ENCODE data around the gene STXBP4. TPM values are rescaled to one million over a fixed set of nuclear protein-coding genes. Genes with fewer than 3 reads are reported as not detected.

Gene STXBP4
- total RNA-seq, 1 experiment from 2014 or later = 16.8 TPM

DNA sequence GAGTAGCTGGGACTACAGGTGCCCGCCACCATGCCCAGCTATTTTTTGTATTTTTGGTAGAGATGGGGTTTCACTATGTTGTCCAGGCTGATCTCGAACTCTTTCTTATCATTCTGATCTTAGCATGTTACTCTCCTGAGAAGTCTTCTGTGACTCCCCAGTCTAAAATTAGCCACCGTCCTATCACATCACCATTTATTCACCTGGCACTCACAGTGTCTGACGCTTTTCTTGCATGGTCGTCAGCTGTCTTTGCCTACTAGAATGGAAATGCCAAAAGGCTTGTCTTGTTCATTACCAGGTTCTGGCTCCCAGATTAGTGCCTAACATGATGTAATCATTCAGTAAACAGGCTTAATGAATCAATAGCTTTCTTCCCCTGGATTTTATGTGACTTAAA lies 44.2 kb upstream of the STXBP4 start:
- H3K4me3 Mint-ChIP-seq (ENCODE audit: unreplicated experiment) = no peak overlapping the region
- H3K4me3 ChIP-seq (ENCODE audit: low read depth, low read length) = no peak overlapping the region
- no peaks in the 10 kb centered on the region for H3K4me1 ChIP-seq
- DNase-seq = no peak
- intact Hi-C loops (cut with micrococcal nuclease; ENCODE audit: unreplicated experiment) = no loop called here
- no peak overlapping the region for H3K27ac Mint-ChIP-seq (ENCODE audit: unreplicated experiment)
- no TSS peak for BruUV-seq (replicated peaks)
- peaks cover 19% of the 10 kb centered on the region for H3K36me3 Mint-ChIP-seq (ENCODE audit: insufficient read depth, unreplicated experiment)
- ChIA-PET CTCF (no interaction called here), POLR2A (no interaction called here)
- H3K27me3 Mint-ChIP-seq (ENCODE audit: insufficient read depth, unreplicated experiment) = no peaks in the 10 kb centered on the region
- TF ChIP-seq, protein P1, sequence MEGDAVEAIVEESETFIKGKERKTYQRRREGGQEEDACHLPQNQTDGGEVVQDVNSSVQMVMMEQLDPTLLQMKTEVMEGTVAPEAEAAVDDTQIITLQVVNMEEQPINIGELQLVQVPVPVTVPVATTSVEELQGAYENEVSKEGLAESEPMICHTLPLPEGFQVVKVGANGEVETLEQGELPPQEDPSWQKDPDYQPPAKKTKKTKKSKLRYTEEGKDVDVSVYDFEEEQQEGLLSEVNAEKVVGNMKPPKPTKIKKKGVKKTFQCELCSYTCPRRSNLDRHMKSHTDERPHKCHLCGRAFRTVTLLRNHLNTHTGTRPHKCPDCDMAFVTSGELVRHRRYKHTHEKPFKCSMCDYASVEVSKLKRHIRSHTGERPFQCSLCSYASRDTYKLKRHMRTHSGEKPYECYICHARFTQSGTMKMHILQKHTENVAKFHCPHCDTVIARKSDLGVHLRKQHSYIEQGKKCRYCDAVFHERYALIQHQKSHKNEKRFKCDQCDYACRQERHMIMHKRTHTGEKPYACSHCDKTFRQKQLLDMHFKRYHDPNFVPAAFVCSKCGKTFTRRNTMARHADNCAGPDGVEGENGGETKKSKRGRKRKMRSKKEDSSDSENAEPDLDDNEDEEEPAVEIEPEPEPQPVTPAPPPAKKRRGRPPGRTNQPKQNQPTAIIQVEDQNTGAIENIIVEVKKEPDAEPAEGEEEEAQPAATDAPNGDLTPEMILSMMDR (IDR thresholded peaks at IDR 0.05; ENCODE audit: insufficient read depth in 1 of 2, low read depth in 1 of 2, low read length in 1 of 2, severe bottlenecking in 1 of 2, unreplicated experiment in 1 of 2) = no peak
- no peaks in the 10 kb centered on the region; the same call in 1 of the 2 replicates for H3K36me3 ChIP-seq (ENCODE audit: control insufficient read depth, insufficient read depth, low read length)
- H3K27me3 ChIP-seq (replicated peaks; ENCODE audit: control insufficient read depth, insufficient read depth, low read length) = no peaks in the 10 kb centered on the region
- H3K9me3 ChIP-seq = no peaks in the 10 kb centered on the region
- H3K9me3 Mint-ChIP-seq (ENCODE audit: unreplicated experiment) = no peaks in the 10 kb centered on the region
- H3K4me1 Mint-ChIP-seq (ENCODE audit: low read depth, unreplicated experiment) = no peaks in the 10 kb centered on the region

DNA sequence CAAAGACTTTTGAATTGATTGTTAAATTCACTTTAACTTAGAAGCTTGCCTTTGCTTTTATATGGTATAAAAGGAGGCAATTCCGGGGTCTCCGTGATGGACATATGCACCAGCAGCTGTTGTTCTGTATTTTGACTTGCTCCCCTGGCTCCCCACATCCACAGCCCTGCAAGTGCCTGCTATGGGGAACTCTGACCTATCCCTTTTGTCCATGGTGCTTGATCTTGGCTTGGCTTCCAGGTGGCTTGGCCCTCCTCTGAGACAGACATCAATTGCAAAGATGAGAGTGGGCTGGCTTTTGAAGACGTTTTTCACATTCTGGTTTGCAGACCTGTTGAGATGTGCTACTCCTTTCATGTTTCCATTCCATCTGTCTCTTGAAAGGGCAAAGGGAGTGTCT lies 41.0 kb upstream of the STXBP4 start:
- CTCF ChIA-PET = no interaction called here
- intact Hi-C loops (cut with micrococcal nuclease; ENCODE audit: unreplicated experiment) = no loop called here
- no peaks in the 10 kb centered on the region for H3K9me3 ChIP-seq
- H3K4me1 Mint-ChIP-seq (ENCODE audit: low read depth, unreplicated experiment) = no peaks in the 10 kb centered on the region
- H3K27me3 ChIP-seq (replicated peaks; ENCODE audit: control insufficient read depth, insufficient read depth, low read length) = no peaks in the 10 kb centered on the region
- POLR2A ChIA-PET = no interaction called here
- H3K27ac Mint-ChIP-seq (ENCODE audit: unreplicated experiment) = no peak overlapping the region
- no peaks in the 10 kb centered on the region; the same call in 1 of the 2 replicates for H3K36me3 ChIP-seq (ENCODE audit: control insufficient read depth, insufficient read depth, low read length)
- peaks cover 14% of the 10 kb centered on the region for H3K36me3 Mint-ChIP-seq (ENCODE audit: insufficient read depth, unreplicated experiment)
- no TSS peak for BruUV-seq (replicated peaks)
- DNase-seq = no peak
- no peak overlapping the region for H3K4me3 Mint-ChIP-seq (ENCODE audit: unreplicated experiment)
- H3K27me3 Mint-ChIP-seq (ENCODE audit: insufficient read depth, unreplicated experiment) = no peaks in the 10 kb centered on the region
- no peak overlapping the region for H3K4me3 ChIP-seq (ENCODE audit: low read depth, low read length)
- no peaks in the 10 kb centered on the region for H3K4me1 ChIP-seq
- TF ChIP-seq, protein P1 (IDR thresholded peaks at IDR 0.05; ENCODE audit: insufficient read depth in 1 of 2, low read depth in 1 of 2, low read length in 1 of 2, severe bottlenecking in 1 of 2, unreplicated experiment in 1 of 2) = no peak
- no peaks in the 10 kb centered on the region for H3K9me3 Mint-ChIP-seq (ENCODE audit: unreplicated experiment)

DNA sequence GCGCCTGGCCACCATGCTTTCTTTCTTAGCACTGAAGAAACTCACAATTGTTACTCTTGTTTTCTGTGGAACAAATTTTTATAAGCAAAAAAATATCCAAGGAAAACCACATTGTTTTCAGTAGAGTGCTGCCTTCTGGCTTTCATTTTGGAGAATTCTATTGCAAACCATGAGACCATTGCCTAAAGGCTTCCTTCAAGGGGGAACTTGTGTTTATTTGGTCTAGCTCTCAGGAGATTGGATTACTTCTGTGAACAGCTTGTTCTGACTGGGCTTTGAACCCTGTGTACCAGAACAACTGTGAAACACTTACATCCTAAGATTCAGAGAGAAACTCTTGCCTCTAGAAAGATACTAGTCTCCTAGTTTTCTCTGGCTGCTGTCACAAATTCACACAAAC lies 35.9 kb upstream of the STXBP4 start:
- Mint-ChIP-seq H3K27me3 (ENCODE audit: insufficient read depth, unreplicated experiment) (no peaks in the 10 kb centered on the region), H3K4me1 (ENCODE audit: low read depth, unreplicated experiment) (peaks cover 11% of the 10 kb centered on the region), H3K4me3 (ENCODE audit: unreplicated experiment) (no peak overlapping the region), H3K27ac (ENCODE audit: unreplicated experiment) (no peak overlapping the region), H3K36me3 (ENCODE audit: insufficient read depth, unreplicated experiment) (peaks cover 26% of the 10 kb centered on the region), H3K9me3 (ENCODE audit: unreplicated experiment) (no peaks in the 10 kb centered on the region)
- BruUV-seq (replicated peaks) = no TSS peak
- H3K4me3 ChIP-seq (ENCODE audit: low read depth, low read length) = no peak overlapping the region
- TF ChIP-seq, protein P1 (IDR thresholded peaks at IDR 0.05; ENCODE audit: insufficient read depth in 1 of 2, low read depth in 1 of 2, low read length in 1 of 2, severe bottlenecking in 1 of 2, unreplicated experiment in 1 of 2) = no peak
- H3K27me3 ChIP-seq (replicated peaks; ENCODE audit: control insufficient read depth, insufficient read depth, low read length) = no peaks in the 10 kb centered on the region
- H3K36me3 ChIP-seq (ENCODE audit: control insufficient read depth, insufficient read depth, low read length) = no peaks in the 10 kb centered on the region; the same call in 1 of the 2 replicates
- H3K4me1 ChIP-seq = peaks cover 9% of the 10 kb centered on the region
- no peak for DNase-seq
- CTCF ChIA-PET = no interaction called here
- intact Hi-C loops (cut with micrococcal nuclease; ENCODE audit: unreplicated experiment) = no loop called here
- POLR2A ChIA-PET = no interaction called here
- H3K9me3 ChIP-seq = no peaks in the 10 kb centered on the region

All from Caco-2 (cell line).